SK-N-DZ (cell line): ENCODE results near the gene ZPLD1. TPM values are rescaled to one million over a fixed set of nuclear protein-coding genes. Genes with fewer than 3 reads are reported as not detected.
A peak's percentile ranks its signal among the peaks of the same experiment; 100 is the strongest.

Experiments
- DNase-seq: peaks from one replicate; pipeline ENCODE4 v3.0.0-alpha.2; 2015; ENCODE audit warnings: low spot score
- polyA plus RNA-seq, 2 experiments: library from polyadenylated mRNA; depleted of rRNA; stranded (reverse); fragments of >200 nt; gene quantifications; 2 replicates each; pipeline ENCODE4 v1.2.3, GENCODE V29; 2014

Gene ZPLD1
- not detected in 2 replicates for polyA plus RNA-seq (2014; cell fraction: cytosol; rRNA removed)
- polyA plus RNA-seq (2014; cell fraction: nucleus; rRNA removed): not detected in 2 replicates

GRCh38 chr3:102434715-102435114 lies at the start of gene ZPLD1:
Gene ZPLD1, plus strand, starts transcription at chr3:102435015. Its CDS starts 3,473 bp downstream, at chr3:102438488.
- no peak for DNase-seq

GRCh38 chr3:102390171-102390864 lies 44.5 kb upstream of the ZPLD1 start:
- DNase-seq: peak; percentile 87

- DNase-seq: no peak
These were observed 43.9 kb upstream of the ZPLD1 start for GRCh38 chr3:102390916-102391315.

- DNase-seq: peak; percentile 77
These were observed 43.3 kb upstream of the ZPLD1 start for GRCh38 chr3:102391491-102391890.

- no peak for DNase-seq
These were observed 40.3 kb upstream of the ZPLD1 start for GRCh38 chr3:102394517-102394916.

GRCh38 chr3:102398176-102398575 lies 36.6 kb upstream of the ZPLD1 start:
- DNase-seq: no peak

- DNase-seq: no peak
These were observed 36.1 kb upstream of the ZPLD1 start for GRCh38 chr3:102398666-102399065.

GRCh38 chr3:102400142-102400541 lies 34.7 kb upstream of the ZPLD1 start:
- DNase-seq: no peak

GRCh38 chr3:102400766-102401165 lies 34.0 kb upstream of the ZPLD1 start:
- DNase-seq: no peak

- DNase-seq: no peak
These were observed 24.2 kb upstream of the ZPLD1 start for GRCh38 chr3:102410616-102411015.

- no peak for DNase-seq
These were observed 19.3 kb upstream of the ZPLD1 start for GRCh38 chr3:102415553-102415952.

- DNase-seq: peak; percentile 18
These were observed 15.0 kb upstream of the ZPLD1 start for GRCh38 chr3:102419786-102420185.

GRCh38 chr3:102441832-102442231 lies 7.0 kb downstream of the ZPLD1 start:
- DNase-seq: no peak

GRCh38 chr3:102443021-102443420 lies 8.2 kb downstream of the ZPLD1 start:
- no peak for DNase-seq

- peak; percentile 49 for DNase-seq
These were observed 9.3 kb downstream of the ZPLD1 start for GRCh38 chr3:102444101-102444500.

- no peak for DNase-seq
These were observed 12.5 kb downstream of the ZPLD1 start for GRCh38 chr3:102447272-102447671.

GRCh38 chr3:102449341-102449740 lies 14.5 kb downstream of the ZPLD1 start:
- DNase-seq: no peak

- no peak for DNase-seq
These were observed 15.1 kb downstream of the ZPLD1 start for GRCh38 chr3:102449930-102450329.

GRCh38 chr3:102450976-102451375 lies 16.2 kb downstream of the ZPLD1 start:
- DNase-seq: no peak

GRCh38 chr3:102451543-102451942 lies 16.7 kb downstream of the ZPLD1 start:
- DNase-seq: no peak

GRCh38 chr3:102454181-102454580 lies 19.4 kb downstream of the ZPLD1 start:
- DNase-seq: no peak

GRCh38 chr3:102457644-102458043 lies 22.8 kb downstream of the ZPLD1 start:
- DNase-seq: no peak

- no peak for DNase-seq
These were observed 25.8 kb downstream of the ZPLD1 start for GRCh38 chr3:102460579-102460978.

GRCh38 chr3:102464261-102464660 lies 29.4 kb downstream of the ZPLD1 start:
- DNase-seq: no peak
